Measurements from ENCODE around the gene CHN1.

Gene CHN1

GRCh38 chr2:175008009-175008408, 2.8 kb upstream of the CHN1 start:
- TF ChIP-seq TAF1 (IDR thresholded peaks at IDR 0.05; ENCODE audit: borderline replicate concordance, insufficient read depth, low read length) (no peak), FOXP2 (optimal IDR thresholded peaks at IDR 0.05; ENCODE audit: borderline replicate concordance, extremely low read depth, extremely low read length, insufficient read depth) (no peak), SIN3A (IDR thresholded peaks at IDR 0.05; ENCODE audit: borderline replicate concordance, insufficient read depth, low read length) (no peak), POLR2AphosphoS5 (IDR thresholded peaks at IDR 0.05; ENCODE audit: low read depth, low read length) (no peak), REST (IDR thresholded peaks at IDR 0.05; ENCODE audit: insufficient read depth in 1 of 2, low read depth in 2 of 2, low read length in 2 of 2) (no peak)

- no peak for TF ChIP-seq FOXP2 (optimal IDR thresholded peaks at IDR 0.05; ENCODE audit: borderline replicate concordance, extremely low read depth, extremely low read length, insufficient read depth)
- TF ChIP-seq SIN3A (IDR thresholded peaks at IDR 0.05; ENCODE audit: borderline replicate concordance, insufficient read depth, low read length): no peak
- TF ChIP-seq REST (IDR thresholded peaks at IDR 0.05; ENCODE audit: insufficient read depth in 1 of 2, low read depth in 2 of 2, low read length in 2 of 2): no peak
- TF ChIP-seq POLR2AphosphoS5 (IDR thresholded peaks at IDR 0.05; ENCODE audit: low read depth, low read length): no peak
- TF ChIP-seq TAF1 (IDR thresholded peaks at IDR 0.05; ENCODE audit: borderline replicate concordance, insufficient read depth, low read length): no peak
Observed at GRCh38 chr2:175007510-175007909, 2.3 kb upstream of the CHN1 start.

DNA sequence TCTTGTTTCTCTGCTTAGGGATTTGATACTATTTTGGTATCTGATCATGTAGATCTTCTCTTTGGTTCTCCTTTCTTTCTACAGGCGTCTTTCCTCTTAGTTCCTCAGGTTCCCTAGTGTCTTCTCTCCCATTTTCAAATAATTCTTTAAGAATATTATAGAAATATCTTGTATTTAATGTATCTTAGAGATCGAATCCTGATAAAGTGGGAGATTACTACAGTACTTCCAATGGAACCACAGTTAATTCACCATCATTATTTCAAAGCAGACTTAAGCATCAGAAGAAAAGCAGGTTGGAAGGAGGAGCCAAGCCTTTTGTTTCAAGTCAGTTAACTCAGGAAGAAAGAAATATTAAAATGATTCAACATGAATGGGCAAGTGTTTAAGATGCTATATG, 1.1 kb upstream of the CHN1 start:
- TF ChIP-seq POLR2AphosphoS5 (IDR thresholded peaks at IDR 0.05; ENCODE audit: low read depth, low read length) (no peak), SIN3A (IDR thresholded peaks at IDR 0.05; ENCODE audit: borderline replicate concordance, insufficient read depth, low read length) (no peak), FOXP2 (optimal IDR thresholded peaks at IDR 0.05; ENCODE audit: borderline replicate concordance, extremely low read depth, extremely low read length, insufficient read depth) (no peak), REST (IDR thresholded peaks at IDR 0.05; ENCODE audit: insufficient read depth in 1 of 2, low read depth in 2 of 2, low read length in 2 of 2) (no peak), TAF1 (IDR thresholded peaks at IDR 0.05; ENCODE audit: borderline replicate concordance, insufficient read depth, low read length) (no peak)

GRCh38 chr2:175005733-175006264, 618 bp upstream of the CHN1 start:
- no peak for TF ChIP-seq REST (IDR thresholded peaks at IDR 0.05; ENCODE audit: insufficient read depth in 1 of 2, low read depth in 2 of 2, low read length in 2 of 2)
- TF ChIP-seq TAF1 (IDR thresholded peaks at IDR 0.05; ENCODE audit: borderline replicate concordance, insufficient read depth, low read length): no peak
- no peak for TF ChIP-seq POLR2AphosphoS5 (IDR thresholded peaks at IDR 0.05; ENCODE audit: low read depth, low read length)
- no peak for TF ChIP-seq FOXP2 (optimal IDR thresholded peaks at IDR 0.05; ENCODE audit: borderline replicate concordance, extremely low read depth, extremely low read length, insufficient read depth)
- TF ChIP-seq SIN3A (IDR thresholded peaks at IDR 0.05; ENCODE audit: borderline replicate concordance, insufficient read depth, low read length): no peak

DNA sequence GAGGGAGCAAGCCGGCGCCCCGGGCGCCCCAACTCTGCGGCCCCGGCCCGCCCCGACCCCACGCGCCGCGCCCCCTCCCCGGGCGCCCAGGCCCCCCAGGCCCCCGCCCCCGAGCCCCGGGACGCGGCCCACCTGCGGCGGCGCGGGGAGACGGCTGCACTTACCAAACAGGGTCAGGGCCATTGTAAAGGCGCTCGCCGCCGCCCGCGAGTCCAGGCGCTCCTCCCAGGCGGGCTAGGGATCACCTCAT, 526 bp downstream of the CHN1 start:
- TF ChIP-seq TAF1 (IDR thresholded peaks at IDR 0.05; ENCODE audit: borderline replicate concordance, insufficient read depth, low read length): no peak
- TF ChIP-seq POLR2AphosphoS5 (IDR thresholded peaks at IDR 0.05; ENCODE audit: low read depth, low read length): no peak
- TF ChIP-seq REST (IDR thresholded peaks at IDR 0.05; ENCODE audit: insufficient read depth in 1 of 2, low read depth in 2 of 2, low read length in 2 of 2): no peak
- no peak for TF ChIP-seq SIN3A (IDR thresholded peaks at IDR 0.05; ENCODE audit: borderline replicate concordance, insufficient read depth, low read length)
- no peak for TF ChIP-seq FOXP2 (optimal IDR thresholded peaks at IDR 0.05; ENCODE audit: borderline replicate concordance, extremely low read depth, extremely low read length, insufficient read depth)
